Measurements from ENCODE around the gene ZNF675.
"Not testable (repeated sequence)": the region's sequence is repeated elsewhere in the genome, so short reads cannot be mapped to it uniquely, and the experiment has no call there.

Gene ZNF675

DNA sequence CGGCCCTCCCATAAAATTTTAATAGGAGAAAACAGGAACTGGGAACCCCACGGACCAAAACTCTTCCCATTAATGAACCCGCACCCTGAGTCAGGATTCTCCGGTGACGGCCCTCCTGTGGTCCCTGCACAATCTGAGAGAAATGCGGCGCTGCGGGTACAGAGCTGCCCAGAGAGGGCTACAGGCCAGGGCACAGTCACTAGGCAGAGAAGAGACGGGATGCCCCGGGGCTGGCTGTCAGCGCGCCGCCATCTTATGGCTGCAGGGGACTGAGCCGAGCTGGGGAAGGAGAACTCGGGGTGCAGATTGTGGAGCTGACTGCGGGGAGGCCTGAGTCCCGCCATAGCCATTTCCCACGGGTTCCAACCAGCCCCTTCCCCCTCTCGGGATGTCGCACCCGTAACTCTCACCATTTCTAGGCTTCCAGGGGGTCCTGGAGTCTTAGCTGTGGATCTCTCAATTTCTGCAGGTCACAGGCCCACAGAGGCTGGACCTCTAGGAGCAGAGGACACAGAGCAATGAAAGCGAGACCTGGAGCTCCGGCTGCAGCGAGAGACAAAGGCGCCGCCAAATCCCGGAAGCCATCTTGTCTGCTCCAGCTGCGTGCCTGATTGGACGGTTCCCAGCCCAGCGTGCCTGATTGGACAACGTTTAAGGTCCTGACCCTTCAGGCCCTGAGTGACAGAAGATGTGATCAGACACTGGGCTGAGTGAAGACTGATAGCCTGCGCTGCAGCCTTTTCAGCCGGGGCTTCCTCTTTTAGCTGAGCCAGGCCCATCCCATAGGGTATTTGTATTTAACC lies at the start of gene ZNF675:
Gene ZNF675, minus strand, starts transcription at position 592 of the 803 bp plus-strand sequence. Its CDS starts 179 bp downstream, at position 413.
- peak; percentile 77 for DNase-seq (ENCODE audit: low read depth)

DNA sequence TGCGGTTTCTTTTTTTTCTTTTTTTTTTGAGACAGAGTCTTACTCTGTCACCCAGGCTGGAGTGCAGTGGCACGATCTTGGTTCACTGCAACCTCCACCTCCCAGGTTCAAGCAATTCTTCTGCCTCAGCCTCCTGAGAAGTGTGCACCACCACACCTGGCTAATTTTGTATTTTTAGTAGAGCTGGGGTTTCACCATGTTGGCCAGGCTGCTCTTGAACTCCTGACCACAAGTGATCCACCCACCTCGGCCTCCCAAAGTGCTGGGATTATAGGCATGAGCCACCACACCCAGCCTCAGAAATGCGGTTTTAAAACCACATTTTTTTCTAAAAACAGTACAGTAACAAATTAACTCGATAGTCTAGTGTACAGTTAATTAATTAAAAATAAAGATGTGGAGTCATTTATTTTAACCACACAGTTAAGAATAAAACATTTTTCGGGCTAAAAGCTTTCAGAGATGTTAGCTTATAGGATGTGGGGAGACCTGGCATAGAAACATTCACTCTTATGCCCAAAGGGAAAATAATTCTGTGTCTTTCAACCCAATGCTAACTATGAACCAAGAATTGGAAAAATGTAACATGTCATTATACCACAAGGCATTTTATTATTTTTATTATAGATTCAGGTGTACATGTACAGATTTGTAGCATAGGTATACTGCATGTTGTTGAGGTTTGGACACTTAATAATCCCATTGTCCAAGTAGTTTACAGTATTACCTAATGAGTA lies 43.9 kb upstream of the ZNF675 start:
- DNase-seq (ENCODE audit: low read depth): not testable (repeated sequence)

DNA sequence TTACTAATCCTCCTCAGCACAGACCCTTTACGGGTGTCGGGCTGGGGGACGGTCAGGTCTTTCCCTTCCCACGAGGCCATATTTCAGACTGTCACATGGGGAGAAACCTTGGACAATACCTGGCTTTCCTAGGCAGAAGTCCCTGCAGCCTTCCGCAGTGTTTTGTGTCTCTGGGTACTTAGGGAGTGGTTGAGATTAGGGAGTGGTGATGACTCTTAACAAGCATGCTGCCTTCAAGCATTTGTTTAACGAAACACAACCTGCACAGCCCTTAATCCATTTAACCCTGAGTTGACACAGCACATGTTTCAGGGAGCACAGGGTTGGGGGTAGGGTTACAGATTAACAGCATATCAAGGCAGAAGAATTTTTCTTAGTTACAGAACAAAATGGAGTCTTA lies 37.1 kb upstream of the ZNF675 start:
- DNase-seq (ENCODE audit: low read depth): not testable (repeated sequence)

DNA sequence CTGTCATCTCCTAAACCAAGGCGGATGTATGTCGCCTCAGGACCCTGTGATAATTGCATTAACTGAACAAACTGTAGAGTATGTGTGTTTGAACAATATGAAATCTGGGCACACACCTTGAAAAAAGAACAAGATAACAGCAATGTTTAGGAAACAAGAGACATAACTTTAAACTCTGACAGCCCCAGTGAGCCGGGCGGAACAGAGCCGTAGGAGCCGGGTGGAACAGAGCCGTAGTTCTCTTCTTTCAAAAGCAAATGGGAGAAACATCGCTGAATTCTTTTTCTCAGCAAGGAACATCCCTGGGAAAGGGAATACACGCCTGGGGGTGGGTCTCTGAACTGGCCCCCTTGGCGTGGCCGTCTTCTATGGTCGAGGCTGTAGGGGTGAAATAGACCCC lies 31.8 kb upstream of the ZNF675 start:
- DNase-seq (ENCODE audit: low read depth): no peak

DNA sequence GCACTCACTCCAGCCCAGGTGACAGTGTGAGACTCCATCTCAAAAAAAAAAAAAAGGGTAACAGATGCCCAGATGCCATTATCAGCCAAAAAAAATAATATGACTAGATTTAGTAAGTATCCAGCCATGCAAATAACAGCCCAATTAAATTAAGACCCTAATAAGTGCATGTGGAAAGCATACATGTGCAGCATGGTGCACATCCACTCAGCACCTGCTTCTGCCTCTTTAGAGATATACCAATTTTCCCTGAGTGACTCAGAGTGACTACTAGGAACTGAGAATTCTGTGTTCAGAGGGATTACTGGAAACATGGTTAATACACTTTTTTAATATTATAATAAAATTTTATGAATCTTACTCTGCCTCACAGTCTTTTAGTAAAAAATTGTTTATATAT lies 29.8 kb upstream of the ZNF675 start:
- DNase-seq (ENCODE audit: low read depth): no peak

DNA sequence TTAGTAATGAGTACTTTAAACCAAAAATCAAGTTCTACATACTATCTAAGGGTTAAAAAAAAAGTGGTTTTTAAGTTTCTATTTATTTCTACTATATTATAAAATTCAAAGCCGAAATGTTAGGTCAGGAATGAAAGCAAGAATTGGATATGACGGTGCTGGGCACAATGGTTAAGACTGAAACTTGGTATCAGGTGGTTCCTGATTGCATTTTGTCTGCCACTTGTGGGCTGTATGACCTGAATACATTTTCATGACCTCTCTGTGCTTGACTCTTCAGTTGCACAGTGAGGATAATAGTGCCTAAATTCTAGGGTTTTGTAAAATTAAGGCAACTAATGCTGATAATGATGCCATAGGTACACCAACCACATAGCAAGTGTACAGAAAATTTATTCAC lies 22.3 kb upstream of the ZNF675 start:
- DNase-seq (ENCODE audit: low read depth): no peak

DNA sequence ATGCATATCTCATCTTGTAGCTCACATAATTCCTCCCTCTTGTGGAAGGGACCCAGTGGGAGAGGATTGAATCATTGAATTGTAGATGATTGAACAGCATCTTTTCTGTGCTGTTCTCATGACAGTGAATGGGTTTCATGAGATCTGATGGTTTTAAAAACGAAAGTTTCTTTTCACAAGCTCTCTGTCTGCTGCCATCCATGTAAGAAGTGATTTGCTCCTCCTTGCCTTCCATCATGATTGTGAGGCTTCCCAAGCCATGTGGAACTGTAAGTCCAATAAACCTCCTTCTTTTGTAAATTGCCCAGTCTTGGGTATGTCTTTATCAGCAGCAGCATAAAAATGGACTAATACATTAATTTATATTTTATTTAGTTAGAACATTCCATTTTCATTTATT lies 19.6 kb upstream of the ZNF675 start:
- DNase-seq (ENCODE audit: low read depth): no peak

DNA sequence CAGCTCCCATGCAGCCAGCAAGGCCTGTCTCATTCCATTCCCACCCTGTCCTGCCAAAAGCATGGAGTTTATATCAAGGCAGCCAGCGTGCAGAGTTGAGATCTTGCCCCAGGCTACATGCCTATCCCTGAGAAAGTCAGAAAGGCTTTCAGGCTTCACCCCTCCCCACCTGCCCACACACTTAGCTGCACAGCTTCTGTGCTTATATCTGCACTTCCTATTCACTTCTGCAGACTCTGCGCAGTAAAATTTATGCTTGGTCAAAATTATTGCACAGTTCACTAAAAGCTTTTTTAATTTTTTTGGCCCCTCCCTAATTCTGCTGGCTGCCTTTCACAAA lies 12.5 kb upstream of the ZNF675 start:
- DNase-seq (ENCODE audit: low read depth): no peak

DNA sequence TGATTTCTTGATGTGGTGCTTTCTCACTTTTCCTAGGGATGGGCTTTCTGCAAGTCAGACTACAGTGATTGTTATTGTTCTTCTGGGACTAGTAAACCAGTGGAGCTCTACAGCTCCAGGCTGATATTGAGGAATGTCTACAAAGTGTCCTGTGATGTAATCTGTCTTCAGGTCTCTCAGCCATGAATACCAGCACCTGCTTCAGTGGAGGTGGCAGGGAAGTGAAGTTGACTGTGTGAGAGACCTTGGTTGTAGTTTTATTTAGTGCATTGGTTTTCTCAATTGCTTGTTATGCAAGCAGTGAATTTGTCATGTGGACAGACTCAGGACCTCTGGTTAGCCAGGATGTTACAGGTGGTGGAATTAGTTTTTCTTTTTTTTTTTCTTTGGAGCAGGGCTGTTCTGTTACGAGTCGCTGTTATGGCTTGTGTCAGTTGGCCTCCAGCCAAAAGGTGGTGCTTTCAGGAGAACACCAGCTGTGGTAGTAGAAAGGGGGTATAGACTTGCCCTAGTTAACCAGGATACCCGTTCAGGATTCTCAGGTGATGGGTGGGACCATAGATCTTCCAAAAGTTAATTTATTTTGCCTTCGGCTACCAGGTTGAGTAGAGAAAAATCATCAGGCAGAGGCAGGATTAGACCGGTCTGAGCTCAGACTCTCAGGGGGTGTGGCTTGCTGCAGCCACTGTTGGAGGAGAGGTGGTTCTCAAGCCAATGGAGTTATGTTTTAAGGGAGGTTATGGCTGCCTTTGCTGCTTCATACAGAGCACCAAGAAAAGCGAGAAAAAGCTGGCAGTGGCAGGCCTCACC lies 11.9 kb upstream of the ZNF675 start:
- no peak for DNase-seq (ENCODE audit: low read depth)

DNA sequence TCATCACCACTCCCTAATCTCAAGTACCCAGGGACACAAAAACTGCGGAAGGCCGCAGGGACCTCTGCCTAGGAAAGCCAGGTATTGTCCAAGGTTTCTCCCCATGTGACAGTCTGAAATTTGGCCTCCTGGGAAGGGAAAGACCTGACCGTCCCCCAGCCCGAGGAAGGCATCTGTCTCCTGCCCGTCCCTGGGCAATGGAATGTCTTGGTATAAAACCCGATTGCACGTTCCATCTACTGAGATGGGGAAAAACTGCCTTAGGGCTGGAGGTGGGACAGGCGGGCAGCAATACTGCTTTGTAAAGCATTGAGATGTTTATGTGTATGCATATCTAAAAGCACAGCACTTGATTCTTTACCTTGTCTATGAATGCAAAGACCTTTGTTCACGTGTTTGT lies 5.9 kb upstream of the ZNF675 start:
- DNase-seq (ENCODE audit: low read depth): not testable (repeated sequence)

DNA sequence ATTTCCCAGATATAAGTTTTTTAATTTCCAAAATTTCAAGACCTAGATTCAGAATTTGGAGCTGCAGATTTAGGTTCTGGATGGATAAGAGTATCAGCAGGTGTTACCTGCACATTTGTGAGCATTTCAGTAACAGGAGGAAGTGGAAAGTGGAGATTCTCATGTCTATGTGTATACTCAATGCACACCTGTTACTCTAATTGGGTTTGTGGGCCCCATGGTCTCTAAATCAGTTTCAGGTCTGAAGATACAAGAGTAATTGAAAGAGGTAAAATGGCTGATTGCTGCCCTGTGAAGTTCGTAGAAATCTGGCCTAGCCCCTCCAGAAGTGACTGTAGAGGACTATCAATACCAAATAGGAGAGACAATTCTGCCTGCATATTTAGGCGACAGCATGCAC lies 13.9 kb downstream of the ZNF675 start:
- DNase-seq (ENCODE audit: low read depth): no peak

DNA sequence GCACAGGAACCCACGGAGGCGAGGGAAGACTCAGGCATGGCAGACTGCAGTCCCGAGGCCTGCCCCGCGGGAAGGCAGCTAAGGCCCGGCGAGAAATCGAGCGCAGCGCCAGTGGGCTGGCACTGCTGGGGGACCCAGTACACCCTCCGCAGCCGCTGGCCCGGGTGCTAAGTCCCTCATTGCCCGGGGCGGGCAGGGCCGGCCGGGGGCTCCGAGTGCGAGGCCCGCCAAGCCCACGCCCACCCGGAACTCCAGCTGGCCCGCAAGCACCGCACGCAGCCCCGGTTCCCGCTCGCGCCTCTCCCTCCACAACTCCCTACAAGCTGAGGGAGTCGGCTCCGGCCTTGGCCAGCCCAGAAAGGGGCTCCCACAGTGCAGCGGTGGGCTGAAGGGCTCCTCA lies 18.4 kb downstream of the ZNF675 start:
- not testable (repeated sequence) for DNase-seq (ENCODE audit: low read depth)

DNA sequence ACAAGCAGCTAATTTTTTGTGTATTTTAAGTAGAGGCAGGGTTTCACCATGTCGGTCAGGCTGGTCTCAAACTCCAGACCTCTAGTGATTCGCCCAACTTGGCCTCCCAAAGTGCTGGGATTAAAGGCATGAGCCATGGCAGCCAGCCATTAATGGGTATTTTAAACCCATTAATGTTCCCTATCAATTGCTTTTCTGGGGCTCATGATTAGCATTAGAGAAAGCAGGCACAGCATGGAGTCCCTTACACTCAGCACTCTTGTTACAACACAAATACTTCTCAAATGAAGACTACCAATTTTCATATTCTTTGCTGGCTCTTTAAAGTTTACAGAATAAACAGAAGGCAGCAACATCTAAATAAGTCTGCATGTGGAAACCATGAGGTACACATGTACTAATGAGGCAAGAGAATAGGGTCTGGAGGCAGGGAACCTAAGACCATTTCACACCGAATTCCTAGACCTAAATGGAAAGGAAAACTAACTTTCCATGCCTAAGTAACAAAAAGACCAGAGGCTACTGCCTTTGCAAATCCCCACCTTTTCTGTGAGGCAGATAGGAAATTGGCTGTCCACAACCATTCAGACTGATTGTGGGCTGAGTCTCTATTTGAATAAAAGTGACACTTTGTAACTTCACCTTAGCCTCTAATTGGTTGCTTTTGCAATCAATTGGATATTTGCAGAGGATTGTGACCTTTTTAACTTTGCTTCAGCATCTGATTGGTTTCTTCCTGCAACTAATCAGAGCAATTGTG lies 21.2 kb downstream of the ZNF675 start:
- no peak for DNase-seq (ENCODE audit: low read depth)

DNA sequence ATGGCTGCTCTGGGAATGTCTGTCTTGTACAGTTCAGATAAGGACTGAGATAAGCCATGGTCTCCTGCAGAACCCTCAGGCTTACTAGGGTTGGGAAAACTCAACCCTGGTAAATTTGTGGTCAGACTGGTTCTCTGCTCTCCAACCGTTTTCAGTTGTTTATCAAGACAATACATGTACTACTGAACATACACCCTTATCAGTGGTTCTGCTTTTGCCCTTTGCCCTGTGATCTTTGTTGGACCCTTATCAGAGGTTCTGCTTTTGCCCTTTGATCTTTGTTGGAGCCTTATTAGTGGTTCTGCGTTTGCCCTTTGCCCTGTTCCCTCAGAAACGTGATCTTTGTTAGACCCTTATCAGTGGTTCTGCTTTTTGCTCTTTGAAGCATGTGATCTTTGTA lies 37.2 kb downstream of the ZNF675 start:
- DNase-seq (ENCODE audit: low read depth): not testable (repeated sequence)

All from stimulated activated CD8-positive, alpha-beta memory T cell treated with anti-CD3 and anti-CD28 coated beads, Interleukin-4, amount 100 ng/mL, for 24 hours (primary cell).